C1 segment of cervical spinal cord (tissue), 14 donors: Measurements from ENCODE around the gene RSAD2.

ENCODE experiments used
- DNase-seq, 14 donors: peaks; one replicate each; lab custom pipeline; 2025; lab: John Stamatoyannopoulos, UW

RSAD2 gene

DNA sequence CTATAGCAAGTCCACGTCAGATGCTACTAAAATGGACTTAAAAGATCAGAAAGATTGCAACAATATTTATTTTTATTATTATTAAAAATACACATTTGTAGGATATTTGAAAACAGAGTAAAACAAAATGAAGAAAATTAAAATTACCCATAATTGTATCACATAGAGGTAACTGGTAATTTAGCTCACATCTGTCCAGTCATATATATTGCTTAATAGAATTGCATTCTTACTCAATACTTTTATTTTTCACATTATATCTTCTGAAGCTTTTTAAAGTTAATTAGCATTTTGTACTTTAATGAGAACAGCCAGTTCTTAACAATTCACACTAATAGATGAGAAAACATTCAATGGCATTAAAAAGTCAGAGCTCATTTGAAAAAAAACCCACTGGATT lies 28.1 kb downstream of the RSAD2 start:
- no peak for DNase-seq

DNA sequence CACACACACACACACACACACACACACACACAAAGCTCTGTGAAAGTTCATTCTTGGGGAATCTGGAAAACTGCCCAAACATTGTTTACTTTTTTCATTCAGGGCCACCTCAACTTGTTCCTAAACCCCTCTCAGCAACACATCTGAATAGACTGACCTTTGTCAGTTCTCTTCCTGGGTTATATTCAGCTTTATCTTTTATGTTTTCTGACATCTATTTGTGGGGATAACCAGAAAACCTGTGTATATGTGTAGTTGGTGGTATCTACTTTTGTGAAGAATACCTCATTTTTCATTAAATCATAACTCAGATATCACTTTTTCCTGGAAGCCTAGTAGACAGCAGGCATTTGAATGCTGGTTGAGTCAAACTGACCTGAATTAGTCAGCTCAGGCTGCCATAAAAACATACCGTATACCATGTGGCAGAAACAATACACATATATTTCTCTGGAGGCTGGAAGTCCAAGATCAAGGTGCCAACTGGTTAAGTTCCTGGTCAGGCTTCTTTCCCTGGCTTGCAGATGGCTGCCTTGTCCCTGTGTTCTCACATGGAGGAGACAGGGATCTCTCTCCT lies 28.7 kb downstream of the RSAD2 start:
- DNase-seq, result no peak

DNA sequence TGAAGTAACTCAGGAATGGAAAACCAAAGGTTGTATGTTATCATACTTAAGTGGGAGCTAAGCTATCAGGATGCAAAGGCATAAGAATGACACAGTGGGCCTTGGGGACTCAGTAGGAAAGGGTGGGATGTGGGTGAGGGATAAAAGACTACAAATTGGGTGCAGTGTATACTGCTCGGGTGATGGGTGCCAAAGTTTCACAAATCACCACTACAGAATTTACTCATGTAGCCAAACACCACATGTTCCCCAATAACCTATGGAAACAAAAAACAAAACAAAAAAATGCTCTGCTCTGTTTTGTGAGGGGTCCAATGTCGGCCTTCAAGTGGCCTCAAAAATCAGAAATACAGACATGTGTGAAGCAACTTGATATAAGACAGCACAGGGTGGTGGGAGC lies 30.7 kb downstream of the RSAD2 start:
- no peak for DNase-seq

DNA sequence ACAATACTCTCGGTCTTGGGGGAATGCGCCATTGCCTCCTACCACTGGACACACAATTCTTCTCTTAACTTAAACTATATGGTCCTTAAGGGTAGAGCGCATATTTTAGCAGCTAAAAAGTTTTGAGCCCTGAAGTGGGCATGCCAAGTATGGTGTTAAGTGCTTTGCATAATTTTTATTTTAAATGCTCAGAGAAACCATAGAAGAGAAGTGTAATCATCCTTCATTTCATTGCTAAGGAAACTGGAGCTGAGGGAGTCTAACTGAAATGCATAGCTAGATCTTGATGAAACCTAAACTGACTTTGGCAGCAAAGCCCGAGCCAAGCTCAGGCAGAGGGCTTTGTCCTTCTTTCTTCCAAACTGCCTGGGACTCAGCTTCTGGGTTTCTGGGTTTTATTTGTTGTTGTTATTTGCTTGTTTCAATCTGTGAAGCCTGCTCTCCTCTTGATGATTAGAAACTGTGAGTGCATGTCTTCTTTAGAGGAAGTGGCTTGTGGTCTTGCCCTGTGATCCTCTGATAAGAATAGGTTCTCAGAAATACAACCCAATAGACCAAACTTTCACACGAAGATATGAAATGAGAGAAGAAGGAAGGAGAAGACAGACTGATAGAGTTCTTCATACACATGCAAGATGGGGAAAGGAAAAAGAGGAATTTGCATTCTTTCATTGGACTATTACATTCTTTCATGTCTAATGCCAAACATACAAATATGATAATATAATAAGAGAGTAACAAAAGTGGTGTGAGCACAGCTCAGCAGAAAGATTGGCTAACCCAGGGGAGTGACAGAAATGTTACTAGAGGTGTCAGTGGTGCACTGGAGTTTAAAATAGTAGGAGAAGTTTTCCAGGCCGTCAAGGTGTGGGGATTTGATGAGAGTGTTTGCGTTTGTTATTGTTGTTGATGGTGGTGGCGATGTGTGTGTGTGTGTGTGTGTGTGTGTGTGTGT lies 32.1 kb downstream of the RSAD2 start:
- DNase-seq, result no peak

DNA sequence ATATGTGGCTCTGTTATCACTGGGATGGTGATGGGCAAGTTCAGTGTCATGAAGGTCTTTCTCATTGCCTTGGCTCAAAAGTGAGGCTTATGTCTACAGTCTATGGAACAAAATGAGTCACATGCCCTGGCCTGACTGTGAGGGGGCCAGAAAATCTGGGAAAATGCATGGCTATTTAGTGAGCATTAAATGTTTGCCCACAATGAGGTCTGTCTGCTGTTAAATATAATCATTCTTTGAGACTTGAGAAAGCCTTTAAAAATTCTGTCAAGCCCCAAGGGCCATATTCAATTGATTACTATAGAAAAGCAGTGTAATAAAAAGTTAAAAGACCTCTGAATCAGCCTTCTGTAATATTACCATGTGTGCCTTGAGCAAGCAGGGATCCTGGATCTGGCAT lies 34.1 kb downstream of the RSAD2 start:
- DNase-seq, result no peak

DNA sequence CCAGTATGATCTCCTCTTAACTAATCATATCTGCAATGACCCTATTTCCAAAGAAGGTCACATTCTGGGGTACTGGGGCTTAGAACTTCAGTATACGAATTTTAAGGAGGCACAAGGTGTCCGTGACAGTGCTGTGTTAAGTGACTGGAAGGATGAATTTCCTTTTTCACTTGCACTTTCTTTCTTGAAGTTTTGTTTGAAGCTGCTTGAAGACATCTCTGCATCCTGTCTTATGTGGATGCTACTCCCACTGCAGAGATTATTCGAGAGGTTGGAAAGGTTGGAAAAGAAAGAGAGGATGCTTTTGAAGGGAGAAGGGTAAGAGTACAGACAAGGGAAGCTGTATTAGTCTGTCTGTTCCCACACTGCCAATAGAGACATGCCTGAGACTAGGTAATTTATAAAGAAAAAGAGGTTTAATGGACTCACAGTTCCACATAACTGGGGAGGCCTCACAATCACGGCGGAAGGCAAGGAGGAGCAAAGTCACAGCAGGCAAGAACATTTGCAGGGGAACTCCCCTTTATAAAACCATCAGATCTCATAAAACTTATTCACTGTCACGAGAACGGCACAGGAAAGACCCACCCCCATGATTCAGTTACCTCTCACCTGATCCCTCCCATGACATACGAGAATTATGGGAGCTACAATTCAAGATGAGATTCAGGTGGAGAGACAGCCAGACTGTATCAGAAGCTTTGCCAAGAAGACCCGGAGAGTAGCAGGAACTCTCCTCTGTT lies 36.0 kb downstream of the RSAD2 start:
- no peak for DNase-seq

DNA sequence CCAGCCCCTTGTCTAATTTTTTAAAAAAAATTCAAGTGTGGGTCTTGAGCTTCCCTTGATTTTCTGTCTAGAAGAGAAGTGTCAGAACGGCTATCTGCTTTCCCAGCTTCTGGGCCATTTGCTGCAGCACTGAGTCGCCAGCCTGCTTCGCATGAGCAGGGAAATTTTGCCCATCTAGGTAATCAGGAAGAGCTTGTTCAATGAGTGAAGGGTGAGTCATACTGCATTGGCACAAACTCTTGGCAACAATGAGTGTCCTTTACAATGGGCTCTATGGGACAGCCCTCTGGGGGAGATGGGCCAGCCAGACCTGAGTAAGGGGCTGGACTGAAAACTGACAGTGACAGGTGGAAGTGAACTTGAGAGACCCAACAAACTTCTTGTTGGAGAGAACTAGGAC lies 37.3 kb downstream of the RSAD2 start:
- DNase-seq, result no peak

DNA sequence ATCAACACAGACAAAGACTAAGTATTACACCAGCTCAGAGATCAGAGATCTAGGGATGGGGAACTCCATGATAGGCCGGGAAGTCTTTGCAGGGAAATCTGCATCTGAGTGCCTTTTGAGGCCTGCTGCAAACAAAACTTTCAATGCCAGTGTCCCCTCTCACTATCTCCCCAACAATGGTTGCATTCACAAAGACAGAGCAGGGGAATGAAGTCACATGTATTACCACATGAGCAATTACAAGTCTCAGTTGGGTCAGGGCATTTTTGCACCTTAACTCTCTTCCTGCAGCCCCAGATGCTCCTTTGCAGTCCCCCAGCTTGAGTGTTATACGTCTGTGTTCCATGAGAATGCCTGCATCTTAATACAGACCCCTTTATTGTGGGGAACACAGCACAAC lies 37.8 kb downstream of the RSAD2 start:
- no peak for DNase-seq

DNA sequence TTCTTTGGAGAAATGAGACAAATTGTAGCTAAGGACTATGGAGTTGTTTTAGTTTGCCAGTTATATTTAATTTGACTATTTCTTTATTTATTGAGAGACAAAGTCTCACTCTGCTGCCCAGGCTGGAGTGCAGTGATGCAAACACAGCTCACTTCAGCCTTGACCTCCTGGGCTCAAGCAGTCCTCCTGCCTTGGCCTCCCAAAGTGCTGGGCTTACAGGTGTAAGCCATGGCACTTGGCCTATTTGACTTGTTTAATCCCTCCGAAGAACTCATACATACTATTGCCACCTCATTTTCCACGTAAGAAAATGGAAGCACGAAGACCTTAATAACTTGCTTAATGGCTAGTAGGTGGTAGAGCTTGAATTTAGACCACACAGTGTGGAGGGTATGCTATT lies 38.6 kb downstream of the RSAD2 start:
- DNase-seq, result no peak

DNA sequence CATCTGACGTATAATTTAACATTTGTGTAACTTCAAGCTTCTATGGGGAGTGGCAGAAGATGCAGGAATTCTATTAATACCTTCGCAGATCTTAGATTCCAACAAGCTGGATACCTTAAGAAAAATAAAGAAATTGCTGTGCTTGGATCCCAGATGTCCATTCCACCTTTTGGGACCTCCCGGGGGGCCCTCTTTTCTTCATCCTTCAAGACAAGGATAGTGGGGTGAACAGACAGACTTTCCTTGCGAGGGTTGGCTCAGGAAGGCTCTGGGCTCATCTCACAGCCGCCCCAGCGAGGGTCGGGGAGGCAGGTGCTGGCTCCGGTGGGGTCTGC lies 39.1 kb downstream of the RSAD2 start:
- no peak for DNase-seq

DNA sequence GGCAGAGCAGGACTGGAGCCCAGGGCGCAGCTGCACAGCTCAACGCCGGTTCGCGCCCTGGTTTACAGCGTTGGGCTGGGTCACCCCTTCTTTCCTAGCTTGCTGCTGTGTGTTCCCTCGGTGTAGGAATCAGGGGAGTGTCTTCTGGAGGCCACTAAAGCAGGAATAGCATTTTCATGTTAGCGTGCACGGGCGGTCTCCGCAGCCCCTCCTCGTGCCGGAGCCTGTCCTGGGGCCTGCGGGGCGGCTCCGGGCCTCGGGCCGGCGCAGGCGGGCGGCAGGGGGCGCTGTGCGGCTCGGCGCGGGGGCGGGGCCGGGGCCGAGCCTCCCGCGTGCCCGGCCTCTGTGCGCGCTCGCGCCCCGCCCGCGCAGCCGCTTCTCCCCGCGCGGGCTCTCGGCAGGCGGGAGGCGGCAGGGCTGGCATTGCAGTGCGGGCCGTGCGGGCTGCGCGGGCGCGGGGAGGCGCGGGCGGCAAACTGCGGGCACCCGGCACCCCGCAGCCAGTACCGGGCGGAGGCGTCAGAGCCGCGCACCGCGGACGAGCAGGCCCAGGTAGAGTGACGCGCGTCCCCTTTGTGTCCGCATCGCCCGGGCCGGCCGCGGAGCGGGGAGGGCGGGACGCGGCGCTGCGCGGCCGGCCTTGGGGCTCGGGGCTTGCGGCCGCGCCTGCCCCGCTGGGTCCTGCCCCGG lies 39.6 kb downstream of the RSAD2 start, which contains the start of gene RNF144A:
RNF144A (plus strand) TSS at position 342 of the 690 bp plus-strand sequence. CDS start 79,515 bp downstream, outside the sequence.
- peak in 7 of 14 donors; percentile 18 to 85 (median 61) for DNase-seq

DNA sequence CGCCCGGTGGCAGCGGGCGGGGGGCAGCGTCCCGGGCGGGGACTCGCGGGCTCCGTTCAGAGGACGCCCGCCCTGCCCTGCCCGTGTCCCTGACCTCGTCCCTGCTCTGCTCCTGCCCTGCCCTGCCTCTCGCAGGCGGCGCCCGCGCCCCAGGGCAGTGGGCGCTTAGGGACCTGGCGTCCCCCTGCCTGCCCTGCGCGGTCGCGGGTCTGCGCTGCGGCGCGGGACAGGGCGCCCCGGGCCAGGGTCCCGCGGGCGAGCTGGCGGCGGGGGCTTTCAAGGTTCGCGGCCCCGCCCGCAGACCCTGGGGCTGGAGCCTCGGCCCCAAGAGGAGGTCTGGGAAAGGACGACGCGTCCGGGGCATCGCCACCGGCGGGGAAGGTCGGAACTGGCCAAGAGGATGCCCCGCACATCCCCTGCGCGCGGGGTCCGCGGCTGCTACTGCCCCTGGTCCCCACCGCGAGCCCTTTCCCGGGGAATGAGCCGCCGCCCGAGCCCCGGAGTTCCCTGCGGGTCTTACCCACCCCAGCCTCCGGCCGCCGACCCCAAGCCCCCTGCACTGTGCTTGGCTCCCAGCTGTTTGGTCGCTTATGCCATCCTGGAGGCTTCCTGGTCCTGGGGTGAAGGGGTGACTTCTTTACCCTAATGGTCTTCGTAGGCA lies 40.3 kb downstream of the RSAD2 start:
- DNase-seq, result no peak

DNA sequence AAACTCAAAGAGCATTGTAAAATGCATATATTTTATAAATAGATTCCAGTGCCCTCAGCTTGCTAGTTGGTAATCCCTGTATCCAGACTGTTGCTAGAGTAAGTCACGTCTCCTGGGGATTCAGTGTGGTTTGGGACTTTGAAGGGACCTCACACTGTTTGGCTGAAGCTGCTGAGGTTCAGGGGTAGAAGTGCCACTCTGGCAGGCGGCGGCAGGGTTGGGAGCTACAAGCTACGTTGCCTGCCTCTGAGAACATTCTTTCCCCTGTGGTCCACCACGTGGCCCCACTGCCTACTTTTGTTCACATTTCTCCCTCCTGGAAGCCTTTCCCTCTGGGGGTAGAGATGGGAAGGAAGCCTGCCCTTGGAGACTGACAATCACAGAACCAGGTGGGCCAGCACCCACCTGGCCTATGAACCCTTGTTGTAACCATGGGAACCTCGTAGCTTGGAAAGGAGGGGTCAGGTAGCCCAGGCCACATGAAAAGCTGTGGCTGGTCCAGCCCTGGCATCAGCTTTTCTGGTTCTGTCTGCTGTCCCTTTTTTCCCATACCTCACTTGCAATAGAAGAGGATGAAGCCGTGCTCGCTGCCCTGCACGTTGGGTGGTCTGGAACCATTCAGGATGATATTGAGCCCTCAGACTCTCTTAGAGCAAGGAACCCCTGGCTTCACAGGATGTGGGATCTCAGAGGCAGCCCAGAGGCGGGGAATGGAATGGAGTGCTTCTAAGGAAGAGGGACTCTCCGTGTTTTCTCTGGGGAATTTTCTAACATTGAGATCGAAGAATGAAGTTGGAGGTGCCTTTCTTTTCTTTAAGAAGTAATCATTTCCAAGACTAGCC lies 42.5 kb downstream of the RSAD2 start:
- peak in 1 of 14 donors; percentile 22 for DNase-seq

DNA sequence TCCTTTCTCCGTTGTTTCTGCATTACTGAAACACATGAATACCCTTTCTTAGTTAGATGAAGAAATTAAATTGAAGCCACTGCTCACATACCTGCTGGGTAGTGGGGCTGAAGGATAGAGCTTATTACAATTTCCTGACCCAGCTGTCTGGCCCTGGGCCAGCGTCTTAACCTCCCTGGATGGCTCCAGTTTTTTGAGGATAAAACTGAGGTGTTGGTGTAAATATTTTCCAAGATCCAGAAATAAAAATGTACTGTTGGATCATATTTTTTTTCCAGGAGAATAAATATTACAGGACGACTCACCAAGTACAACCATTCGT lies 43.1 kb downstream of the RSAD2 start:
- no peak for DNase-seq

DNA sequence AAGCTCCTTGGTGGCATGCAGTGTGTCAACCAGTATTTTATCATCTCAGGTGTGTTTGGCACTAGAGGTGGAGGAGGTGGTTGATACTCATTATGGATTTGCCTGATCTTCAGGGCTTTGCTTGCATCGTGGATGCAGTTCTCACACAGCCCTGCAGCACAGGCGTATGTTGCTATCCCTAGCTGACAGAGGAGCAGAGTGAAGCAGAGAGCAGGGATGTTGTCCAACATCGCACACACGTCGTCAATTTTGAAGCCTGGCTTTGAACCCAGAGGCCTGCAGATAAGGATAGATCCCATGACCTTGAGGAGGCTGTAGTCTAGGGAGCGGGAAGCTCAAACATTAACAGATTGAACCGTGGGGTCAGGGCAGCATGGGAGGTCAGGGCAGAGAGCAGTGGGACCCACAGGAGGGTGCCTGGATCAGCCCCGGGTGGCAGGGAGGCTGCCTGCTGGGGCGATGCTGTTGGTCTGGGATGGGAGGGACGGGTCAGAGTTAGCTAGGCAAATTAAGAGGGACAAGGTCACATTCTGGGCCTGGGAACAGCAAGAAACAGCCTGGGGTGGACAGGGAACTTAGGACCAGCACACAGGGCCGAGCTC lies 43.8 kb downstream of the RSAD2 start:
- peak in 1 of 14 donors; percentile 63 for DNase-seq

DNA sequence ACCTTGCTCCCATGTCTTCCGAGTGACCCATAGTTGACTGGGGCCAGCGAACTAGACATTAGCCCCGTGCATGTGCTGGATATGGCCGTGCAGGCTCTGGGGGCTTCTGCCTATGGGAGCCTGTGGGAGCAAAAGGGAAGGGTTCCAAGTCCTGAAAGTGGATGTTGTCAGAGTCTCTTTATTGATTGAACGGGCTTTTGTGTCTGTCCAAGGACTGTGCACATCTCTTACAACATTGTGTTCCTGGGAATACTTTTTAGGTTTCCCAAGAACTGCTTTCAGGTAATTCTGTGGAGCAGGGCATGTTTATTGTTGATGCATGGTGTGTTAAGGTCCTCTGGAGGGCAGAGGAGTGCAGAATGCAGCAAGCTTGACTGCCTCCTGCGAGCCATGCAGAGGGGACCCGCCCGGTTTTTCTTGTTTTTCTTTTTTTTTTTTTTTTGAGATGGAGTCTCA lies 44.7 kb downstream of the RSAD2 start:
- DNase-seq, result peak in 1 of 14 donors; percentile 69

DNA sequence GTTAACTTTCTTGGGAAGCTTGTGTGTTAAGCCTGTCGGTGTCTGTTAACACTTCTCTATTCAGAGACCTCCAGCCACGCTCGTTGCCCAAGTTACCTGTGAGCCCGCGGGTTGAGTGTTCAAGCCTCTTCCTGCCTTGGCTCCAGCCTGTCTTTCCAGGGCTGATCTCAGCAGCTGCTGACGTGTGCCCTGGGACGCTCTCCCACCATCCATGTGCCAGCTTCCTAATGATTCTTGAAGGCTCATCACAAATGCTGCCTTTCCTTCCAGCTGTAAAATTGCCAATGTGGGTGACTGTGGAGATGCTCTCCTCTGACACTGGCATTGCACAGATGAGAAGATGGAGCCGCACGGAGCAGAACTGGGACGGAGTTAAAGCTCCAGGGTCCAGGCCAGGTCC lies 45.7 kb downstream of the RSAD2 start:
- peak in 2 of 14 donors; percentile 24 to 84 for DNase-seq

DNA sequence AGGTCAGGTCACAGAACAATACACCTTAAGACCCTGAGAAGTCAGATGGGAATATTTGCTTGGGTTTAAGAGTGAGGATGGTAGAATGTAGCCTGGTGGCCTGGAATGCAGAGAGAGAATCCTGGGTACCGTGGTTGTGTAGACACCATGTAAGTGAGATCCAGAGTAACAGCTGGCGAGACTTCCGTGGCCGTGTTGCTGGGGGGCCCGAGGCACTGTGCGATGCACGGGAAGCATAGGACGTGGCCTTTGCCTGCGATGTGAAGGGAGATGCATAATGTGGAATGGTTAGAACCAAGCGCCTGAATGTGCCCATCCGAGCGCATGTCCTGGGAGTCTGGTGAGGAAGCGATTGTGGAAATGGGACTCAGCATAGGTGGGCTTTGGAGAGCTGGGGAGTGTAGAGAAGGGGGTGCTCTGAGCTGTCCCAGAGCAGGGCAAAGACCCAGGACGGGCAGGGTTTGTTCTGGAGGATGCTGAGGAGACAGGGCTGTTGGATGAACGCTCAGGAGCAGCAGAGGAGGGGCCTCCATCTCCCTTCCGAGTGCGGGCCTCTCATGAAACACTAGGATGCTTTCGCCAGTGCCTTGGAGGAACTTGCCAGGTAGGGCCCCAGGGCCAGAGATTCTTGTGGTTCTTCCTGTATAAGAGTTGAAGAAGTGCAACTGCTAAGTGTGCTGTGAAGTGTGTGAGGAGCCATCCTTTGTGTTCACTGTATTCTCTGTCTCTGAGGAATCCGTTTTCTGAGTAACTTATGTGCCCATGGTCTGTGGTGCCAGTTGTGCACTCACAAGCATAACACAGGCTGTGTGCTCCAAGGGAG lies 46.7 kb downstream of the RSAD2 start:
- no peak for DNase-seq

DNA sequence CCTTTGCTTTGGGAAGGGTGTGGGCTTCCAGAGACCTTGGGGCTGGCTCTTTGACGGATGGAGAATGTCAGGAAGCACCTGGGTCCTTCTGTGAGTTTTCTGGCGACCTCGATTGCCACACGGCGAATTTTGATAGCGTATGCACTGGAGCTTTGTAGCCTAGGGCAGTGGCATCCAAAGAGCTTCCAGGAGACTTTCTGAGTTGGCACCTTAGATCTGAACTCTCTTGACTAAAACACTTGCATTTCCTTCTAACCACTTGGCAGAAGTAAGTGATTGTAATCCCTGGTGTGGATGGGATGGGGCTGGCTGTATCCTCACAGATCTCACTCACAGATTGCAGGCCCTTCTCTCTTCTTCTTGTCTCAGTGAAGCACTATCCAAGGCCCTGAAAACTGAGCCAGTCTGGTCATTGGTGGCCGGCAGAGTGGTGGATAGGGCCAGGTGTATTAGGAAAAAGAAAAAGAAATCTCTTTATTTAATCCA lies 47.4 kb downstream of the RSAD2 start:
- no peak for DNase-seq
